Common myeloid progenitor, CD34-positive (primary cell): ENCODE measurements around the gene TBX20.

Source experiments
- CTCF ChIA-PET: fragments of 350-600 bp; sonication (Branson Sonifier 250); formaldehyde crosslinking; loops from one replicate; lab custom pipeline; 2021; ENCODE audit warnings: antibody characterized with exemption; lab: Charles Lee
- POLR2A ChIA-PET: fragments of 350-600 bp; sonication (Branson Sonifier 250); formaldehyde crosslinking; loops from one replicate; lab custom pipeline; 2021; ENCODE audit warnings: antibody characterized with exemption; lab: Charles Lee
- DNase-seq, 3 donors: peaks; one replicate each; pipeline versions ENCODE4 v3.0.0 to v3.0.0-alpha.2; 2013
- H3K27ac ChIP-seq, 2 experiments: 1 replicate in 1 of 2; 2 replicates in 1 of 2; pipeline ENCODE4 v1.7.0; 2013; ENCODE audit warnings: inconsistent platforms in 2 of 2, low read length in 2 of 2, mild to moderate bottlenecking in 2 of 2, low read depth in 1 of 2, moderate library complexity in 1 of 2; ENCODE audit not compliant: severe bottlenecking in 2 of 2, insufficient read depth in 1 of 2, poor library complexity in 1 of 2
- H3K27me3 ChIP-seq, 5 experiments: replicated peaks in 2 of 5; 1 replicate in 3 of 5; 2 replicates in 2 of 5; pipeline versions ENCODE4 v1.6.1 to v1.7.0; 2013; ENCODE audit warnings: low read length in 4 of 5, mild to moderate bottlenecking in 2 of 5, moderate library complexity in 2 of 5, inconsistent platforms in 1 of 5; ENCODE audit not compliant: insufficient read depth in 5 of 5, control insufficient read depth in 4 of 5
- H3K36me3 ChIP-seq, 4 experiments: 1 replicate in 2 of 4; 2 replicates in 2 of 4; pipeline versions ENCODE4 v1.6.1 to v1.7.0; 2013; ENCODE audit warnings: low read length in 3 of 4, control low read depth in 1 of 4, mild to moderate bottlenecking in 1 of 4; ENCODE audit not compliant: control insufficient read depth in 4 of 4, insufficient read depth in 4 of 4
- H3K4me1 ChIP-seq, 4 experiments: 1 replicate in 3 of 4; 2 replicates in 1 of 4; pipeline versions ENCODE4 v1.6.1 to v1.7.1; 2013; ENCODE audit warnings: low read length in 3 of 4, mild to moderate bottlenecking in 3 of 4, control low read depth in 1 of 4, inconsistent platforms in 1 of 4, moderate library complexity in 1 of 4; ENCODE audit not compliant: control insufficient read depth in 4 of 4, insufficient read depth in 4 of 4; ENCODE audit errors: control extremely low read depth in 1 of 4
- H3K4me3 ChIP-seq, 7 experiments: 1 replicate in 4 of 7; 2 replicates in 3 of 7; pipeline versions ENCODE4 v1.5.1 to v1.7.0; 2013; ENCODE audit warnings: mild to moderate bottlenecking in 7 of 7, low read length in 6 of 7, moderate library complexity in 6 of 7, inconsistent platforms in 2 of 7, low read depth in 2 of 7, control low read depth in 1 of 7; ENCODE audit not compliant: insufficient read depth in 4 of 7, control insufficient read depth in 1 of 7; ENCODE audit errors: extremely low read depth in 1 of 7
- H3K9me3 ChIP-seq, 5 experiments: 1 replicate in 4 of 5; 2 replicates in 1 of 5; pipeline versions ENCODE4 v1.6.1 to v1.7.1; 2013; ENCODE audit warnings: low read length in 4 of 5, mild to moderate bottlenecking in 2 of 5, inconsistent platforms in 1 of 5, low read depth in 1 of 5, moderate library complexity in 1 of 5; ENCODE audit not compliant: control insufficient read depth in 4 of 5, insufficient read depth in 2 of 5; ENCODE audit errors: control extremely low read depth in 1 of 5
- WGBS: methylation state at CpG from one replicate; pipeline ENCODE4 v1.1.5; 2013; ENCODE audit not compliant: insufficient coverage; 5-methylcytosine and 5-hydroxymethylcytosine counted together

The TBX20 gene

GRCh38 chr7:35259523-35259908 is 5.6 kb upstream of the TBX20 start:
- Histone ChIP-seq H3K9me3 (peaks cover 0 to 5% (median 0%) of the 10 kb centered on the region in 5 experiments), H3K4me3 (no peak overlapping the region), H3K36me3 (no peaks in the 10 kb centered on the region), H3K27ac (no peak overlapping the region), H3K4me1 (peaks cover 0 to 23% (median 12%) of the 10 kb centered on the region in 4 experiments), H3K27me3 (peaks cover 47 to 99% (median 74%) of the 10 kb centered on the region in 5 experiments)
- CTCF ChIA-PET = interaction anchor here (1.4 kb wide), 1 partner anchor 14 kb away, joined by 4 read pairs; no protein-coding TSS in a partner anchor
- DNase-seq = no peak
- no CpG with 5 or more reads among the region's 6 CpGs for WGBS
- POLR2A ChIA-PET = no interaction called here

GRCh38 chr7:35258868-35259522 is 5.1 kb upstream of the TBX20 start:
- Histone ChIP-seq H3K4me1 (peaks cover 0 to 26% (median 14%) of the 10 kb centered on the region in 4 experiments), H3K36me3 (no peaks in the 10 kb centered on the region), H3K27me3 (peaks cover 51 to 100% (median 78%) of the 10 kb centered on the region in 5 experiments), H3K27ac (no peak overlapping the region), H3K9me3 (peaks cover 0 to 8% (median 0%) of the 10 kb centered on the region in 5 experiments), H3K4me3 (no peak overlapping the region)
- DNase-seq = no peak
- ChIA-PET POLR2A (no interaction called here), CTCF (interaction anchor here (1.4 kb wide), 1 partner anchor 13 kb away, joined by 4 read pairs; no protein-coding TSS in a partner anchor)
- WGBS = 6% methylated on average over 24 of the region's 27 CpGs

- H3K9me3 ChIP-seq = peaks cover 0 to 8% (median 0%) of the 10 kb centered on the region in 5 experiments
- H3K27me3 ChIP-seq = peaks cover 45 to 100% (median 80%) of the 10 kb centered on the region in 5 experiments
- peak in 1 of 3 donors; percentile 40 for DNase-seq
- H3K4me1 ChIP-seq = peaks cover 0 to 33% (median 20%) of the 10 kb centered on the region in 4 experiments
- H3K36me3 ChIP-seq = no peaks in the 10 kb centered on the region
- CTCF ChIA-PET = interaction anchor here (1.2 kb wide), 1 partner anchor 16 kb away, joined by 3 read pairs; no protein-coding TSS in a partner anchor
- WGBS = 2% methylated on average over 34 of the region's 50 CpGs
- POLR2A ChIA-PET = no interaction called here
- peak overlapping the region in 1 of 7 experiments; percentile 39 for H3K4me3 ChIP-seq
- H3K27ac ChIP-seq = no peak overlapping the region
Observed at GRCh38 chr7:35258125-35258867, 4.4 kb upstream of the TBX20 start.

- WGBS = 1% methylated on average over 47 of the region's 69 CpGs
- Histone ChIP-seq H3K36me3 (no peaks in the 10 kb centered on the region), H3K9me3 (peaks cover 0 to 8% (median 0%) of the 10 kb centered on the region in 5 experiments), H3K27ac (no peak overlapping the region), H3K27me3 (peaks cover 45 to 100% (median 83%) of the 10 kb centered on the region in 5 experiments), H3K4me1 (peaks cover 0 to 34% (median 21%) of the 10 kb centered on the region in 4 experiments), H3K4me3 (peak overlapping the region in 4 of 7 experiments; percentile 16 to 39 (median 30))
- CTCF ChIA-PET = interaction anchor here (0.9 to 1.2 kb wide), 2 partner anchors 11 to 16 kb away, joined by 3 read pairs; no protein-coding TSS in a partner anchor
- POLR2A ChIA-PET = no interaction called here
- peak in 1 of 3 donors; percentile 30 for DNase-seq
Observed at GRCh38 chr7:35257251-35258124, 3.6 kb upstream of the TBX20 start.

DNA sequence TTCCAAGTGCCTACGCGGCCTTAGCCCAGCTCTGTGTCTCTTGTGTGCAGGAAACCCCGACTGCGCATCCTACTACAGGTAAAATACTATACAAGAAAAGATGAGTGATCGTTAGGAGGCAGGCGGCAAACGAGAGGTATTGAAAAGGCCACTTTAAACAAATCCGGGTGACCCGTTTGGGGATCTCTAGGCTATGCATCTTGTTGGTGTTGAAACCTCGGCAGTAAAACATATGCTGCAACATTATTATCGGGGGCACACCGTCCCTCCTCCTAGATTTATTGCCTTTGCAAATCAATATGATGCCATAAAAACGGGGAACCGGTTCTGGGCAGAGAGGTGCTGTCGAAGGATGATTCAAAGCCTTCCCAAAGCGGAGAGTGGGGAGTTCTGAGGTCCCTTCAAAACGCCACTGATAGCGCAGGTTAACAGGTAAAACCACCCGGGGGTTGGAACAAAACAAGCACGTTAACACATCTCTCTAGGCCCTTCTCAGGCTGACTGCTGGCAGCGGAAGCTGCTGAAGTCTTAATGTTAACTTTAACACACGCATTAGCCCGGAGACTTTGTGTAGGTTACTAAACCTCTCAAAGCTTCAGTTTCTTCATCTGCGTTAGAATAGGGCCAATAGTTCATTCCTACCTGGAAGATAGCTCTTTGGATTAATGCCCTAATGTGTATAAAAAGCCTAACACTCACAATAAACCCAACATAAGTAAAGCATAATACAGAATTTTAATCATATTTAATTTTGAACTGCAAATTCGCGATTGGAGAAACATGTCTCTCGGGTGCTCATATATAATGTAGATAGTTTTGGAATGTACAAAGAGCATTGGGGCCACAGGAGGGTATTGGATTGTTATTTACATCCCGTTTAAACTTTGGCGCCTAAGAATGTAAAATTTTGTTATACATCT is 2.6 kb upstream of the TBX20 start:
- peak in 2 of 3 donors; percentile 51 for DNase-seq
- Histone ChIP-seq H3K27ac (no peak overlapping the region), H3K36me3 (no peaks in the 10 kb centered on the region), H3K27me3 (peaks cover 48 to 100% (median 84%) of the 10 kb centered on the region in 5 experiments), H3K4me3 (no peak overlapping the region), H3K4me1 (peaks cover 0 to 28% (median 19%) of the 10 kb centered on the region in 4 experiments), H3K9me3 (peaks cover 0 to 8% (median 0%) of the 10 kb centered on the region in 5 experiments)
- CTCF ChIA-PET = no interaction called here
- WGBS = 9% methylated on average over 21 of the region's 29 CpGs
- POLR2A ChIA-PET = no interaction called here
